Astrocyte (in vitro differentiated cells and primary cell): Measurements from ENCODE around the gene MYH10. TPM values are rescaled to one million over a fixed set of nuclear protein-coding genes. Genes with fewer than 3 reads are reported as not detected.

ENCODE experiments used
- DNase-seq: peaks from one replicate; pipeline ENCODE4 v3.0.0-alpha.2; 2010; ENCODE audit warnings: low read depth
- FAIRE-seq: peaks from 2 replicates; lab custom pipeline; 2011; peaks lifted over from hg19 to GRCh38; lab: Jason Lieb, UNC
- H2AFZ ChIP-seq: 2 replicates; pipeline ENCODE4 v1.6.0; 2012; ENCODE audit warnings: low read depth, low read length, inconsistent platforms
- H3K27ac ChIP-seq: 2 replicates; pipeline ENCODE4 v1.5.1; 2011; ENCODE audit warnings: low read depth, low read length, inconsistent platforms
- H3K27me3 ChIP-seq: 2 replicates; pipeline ENCODE4 v1.6.0; 2011; ENCODE audit warnings: low read length, inconsistent platforms; ENCODE audit not compliant: insufficient read depth
- H3K36me3 ChIP-seq: 2 replicates; pipeline ENCODE4 v1.5.1; 2011; ENCODE audit warnings: low read length, inconsistent platforms; ENCODE audit not compliant: insufficient read depth
- H3K4me1 ChIP-seq: 2 replicates; pipeline ENCODE4 v1.5.1; 2011; ENCODE audit warnings: low read length, inconsistent platforms; ENCODE audit not compliant: insufficient read depth
- H3K4me2 ChIP-seq: 2 replicates; pipeline ENCODE4 v1.6.0; 2012; ENCODE audit warnings: low read length, inconsistent platforms
- H3K4me3 ChIP-seq: 2 replicates; pipeline ENCODE4 v1.5.1; 2011; ENCODE audit warnings: low read depth, mild to moderate bottlenecking, low read length, inconsistent platforms; ENCODE audit not compliant: insufficient read depth
- H3K79me2 ChIP-seq: 2 replicates; pipeline ENCODE4 v1.6.0; 2012; ENCODE audit warnings: mild to moderate bottlenecking, low read length, inconsistent platforms; ENCODE audit not compliant: insufficient read depth
- H3K9ac ChIP-seq: 2 replicates; pipeline ENCODE4 v1.6.0; 2012; ENCODE audit warnings: mild to moderate bottlenecking, low read length, inconsistent platforms
- H3K9me3 ChIP-seq: 2 replicates; pipeline ENCODE4 v1.5.1; 2012; ENCODE audit warnings: low read depth, mild to moderate bottlenecking, low read length, inconsistent platforms; ENCODE audit not compliant: insufficient read depth
- H4K20me1 ChIP-seq: 2 replicates; pipeline ENCODE4 v1.6.0; 2012; ENCODE audit warnings: low read length, inconsistent platforms; ENCODE audit not compliant: insufficient read depth
- H3K27ac Mint-ChIP-seq: one replicate; pipeline ENCODE4 v1.8.0; 2021; ENCODE audit warnings: mild to moderate bottlenecking, mixed read lengths; ENCODE audit not compliant: unreplicated experiment
- H3K27me3 Mint-ChIP-seq: one replicate; pipeline ENCODE4 v1.8.0; 2021; ENCODE audit warnings: low read depth, mixed read lengths; ENCODE audit not compliant: unreplicated experiment
- H3K36me3 Mint-ChIP-seq: one replicate; pipeline ENCODE4 v1.8.0; 2021; ENCODE audit warnings: low read depth, mixed read lengths; ENCODE audit not compliant: unreplicated experiment
- H3K4me1 Mint-ChIP-seq: one replicate; pipeline ENCODE4 v1.8.0; 2021; ENCODE audit warnings: low read depth, mixed read lengths; ENCODE audit not compliant: unreplicated experiment
- H3K4me3 Mint-ChIP-seq: one replicate; pipeline ENCODE4 v1.8.0; 2021; ENCODE audit warnings: mild to moderate bottlenecking, moderate library complexity, mixed read lengths; ENCODE audit not compliant: unreplicated experiment
- H3K9me3 Mint-ChIP-seq: one replicate; pipeline ENCODE4 v1.8.0; 2021; ENCODE audit warnings: mild to moderate bottlenecking, mixed read lengths; ENCODE audit not compliant: unreplicated experiment
- EZH2 ChIP-seq: IDR thresholded peaks from 2 replicates; pipeline ENCODE4 v1.6.1; 2012; ENCODE audit warnings: mild to moderate bottlenecking, low read length, inconsistent platforms; ENCODE audit not compliant: insufficient read depth
- total RNA-seq: library from RNA; stranded (reverse); gene quantifications from 2 replicates; pipeline ENCODE4 v1.2.1, GENCODE V29; 2021
- TF ChIP-seq, protein P1 (sequence below): IDR thresholded peaks from 2 replicates; pipeline ENCODE4 v1.5.1; 2011; ENCODE audit warnings: low read depth, mild to moderate bottlenecking, inconsistent platforms, low read length, moderate library complexity; ENCODE audit not compliant: insufficient read depth

MYH10 gene
- total RNA-seq, 1 donor from 2014 or later, result 150 TPM

- H3K9ac ChIP-seq, result no peak overlapping the region
- no peak overlapping the region for H3K27ac ChIP-seq
- Mint-ChIP-seq H3K4me3 (no peak overlapping the region), H3K9me3 (no peaks in the 10 kb centered on the region), H3K36me3 (peaks cover 5% of the 10 kb centered on the region), H3K4me1 (no peaks in the 10 kb centered on the region), H3K27ac (no peak overlapping the region), H3K27me3 (no peaks in the 10 kb centered on the region)
- no peak overlapping the region for H2AFZ ChIP-seq
- H4K20me1 ChIP-seq, result peaks cover 42% of the 10 kb centered on the region
- H3K4me1 ChIP-seq, result peaks cover 5% of the 10 kb centered on the region
- H3K4me3 ChIP-seq, result no peak overlapping the region
- H3K36me3 ChIP-seq, result peaks cover 68% of the 10 kb centered on the region
- no peak overlapping the region for H3K4me2 ChIP-seq
- no peaks in the 10 kb centered on the region for H3K27me3 ChIP-seq
- no peak for DNase-seq
- no peaks in the 10 kb centered on the region for H3K9me3 ChIP-seq
- no peaks in the 10 kb centered on the region for H3K79me2 ChIP-seq
- no peak for FAIRE-seq
- TF ChIP-seq, protein P1, sequence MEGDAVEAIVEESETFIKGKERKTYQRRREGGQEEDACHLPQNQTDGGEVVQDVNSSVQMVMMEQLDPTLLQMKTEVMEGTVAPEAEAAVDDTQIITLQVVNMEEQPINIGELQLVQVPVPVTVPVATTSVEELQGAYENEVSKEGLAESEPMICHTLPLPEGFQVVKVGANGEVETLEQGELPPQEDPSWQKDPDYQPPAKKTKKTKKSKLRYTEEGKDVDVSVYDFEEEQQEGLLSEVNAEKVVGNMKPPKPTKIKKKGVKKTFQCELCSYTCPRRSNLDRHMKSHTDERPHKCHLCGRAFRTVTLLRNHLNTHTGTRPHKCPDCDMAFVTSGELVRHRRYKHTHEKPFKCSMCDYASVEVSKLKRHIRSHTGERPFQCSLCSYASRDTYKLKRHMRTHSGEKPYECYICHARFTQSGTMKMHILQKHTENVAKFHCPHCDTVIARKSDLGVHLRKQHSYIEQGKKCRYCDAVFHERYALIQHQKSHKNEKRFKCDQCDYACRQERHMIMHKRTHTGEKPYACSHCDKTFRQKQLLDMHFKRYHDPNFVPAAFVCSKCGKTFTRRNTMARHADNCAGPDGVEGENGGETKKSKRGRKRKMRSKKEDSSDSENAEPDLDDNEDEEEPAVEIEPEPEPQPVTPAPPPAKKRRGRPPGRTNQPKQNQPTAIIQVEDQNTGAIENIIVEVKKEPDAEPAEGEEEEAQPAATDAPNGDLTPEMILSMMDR, result no peak
- TF ChIP-seq EZH2, result no peak
These were observed 95.9 kb downstream of the MYH10 start for GRCh38 chr17:8534498-8535188.

GRCh38 chr17:8532021-8532420 is 98.5 kb downstream of the MYH10 start:
- peaks cover 5% of the 10 kb centered on the region for H3K36me3 Mint-ChIP-seq
- no peak overlapping the region for H3K4me3 Mint-ChIP-seq
- Histone ChIP-seq H4K20me1 (peaks cover 55% of the 10 kb centered on the region), H3K27ac (no peak overlapping the region), H3K79me2 (no peaks in the 10 kb centered on the region), H3K4me1 (peaks cover 5% of the 10 kb centered on the region), H3K36me3 (peaks cover 60% of the 10 kb centered on the region), H3K4me2 (peak overlapping the region; percentile 34), H2AFZ (no peak overlapping the region), H3K4me3 (no peak overlapping the region), H3K9ac (no peak overlapping the region), H3K9me3 (no peaks in the 10 kb centered on the region), H3K27me3 (no peaks in the 10 kb centered on the region)
- peak; percentile 55 for DNase-seq
- no peaks in the 10 kb centered on the region for H3K27me3 Mint-ChIP-seq
- FAIRE-seq, result no peak
- no peaks in the 10 kb centered on the region for H3K9me3 Mint-ChIP-seq
- no peaks in the 10 kb centered on the region for H3K4me1 Mint-ChIP-seq
- TF ChIP-seq EZH2, result no peak
- TF ChIP-seq, protein P1, result no peak
- no peak overlapping the region for H3K27ac Mint-ChIP-seq

DNA sequence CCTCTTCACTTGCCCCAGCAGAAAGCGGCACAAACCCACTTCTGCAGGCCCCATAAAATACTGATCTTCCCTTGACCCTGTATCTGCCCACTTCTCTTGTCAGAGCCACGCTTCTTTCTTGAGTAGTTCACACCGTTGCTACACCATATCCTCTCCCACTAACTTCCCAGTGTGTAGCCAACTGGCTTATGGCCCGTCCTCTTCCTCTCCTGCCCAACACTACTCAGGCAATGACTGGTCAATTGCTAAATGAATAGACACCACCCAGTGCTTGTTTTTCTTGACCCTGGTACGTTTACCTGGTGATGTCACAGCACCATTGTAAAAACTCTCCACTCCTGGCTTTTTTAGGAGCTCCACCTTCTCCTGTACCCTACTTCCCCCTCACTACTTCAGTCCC is 107.9 kb downstream of the MYH10 start:
- H3K4me1 Mint-ChIP-seq, result no peaks in the 10 kb centered on the region
- no peaks in the 10 kb centered on the region for H3K27me3 ChIP-seq
- H3K9me3 Mint-ChIP-seq, result no peaks in the 10 kb centered on the region
- H3K27me3 Mint-ChIP-seq, result no peaks in the 10 kb centered on the region
- no peaks in the 10 kb centered on the region for H3K4me1 ChIP-seq
- H3K79me2 ChIP-seq, result no peaks in the 10 kb centered on the region
- no peak for TF ChIP-seq EZH2
- TF ChIP-seq, protein P1, result no peak
- peaks cover 44% of the 10 kb centered on the region for H4K20me1 ChIP-seq
- peaks cover 47% of the 10 kb centered on the region for H3K36me3 ChIP-seq
- H2AFZ ChIP-seq, result no peak overlapping the region
- H3K9ac ChIP-seq, result no peak overlapping the region
- H3K27ac ChIP-seq, result no peak overlapping the region
- H3K36me3 Mint-ChIP-seq, result peaks cover 6% of the 10 kb centered on the region
- H3K4me2 ChIP-seq, result no peak overlapping the region
- H3K4me3 Mint-ChIP-seq, result no peak overlapping the region
- DNase-seq (no peak), FAIRE-seq (no peak)
- no peaks in the 10 kb centered on the region for H3K9me3 ChIP-seq
- H3K4me3 ChIP-seq, result no peak overlapping the region
- no peak overlapping the region for H3K27ac Mint-ChIP-seq
